GM18505 (cell line): ENCODE data around the gene PPP1R13B.

Experiments used
- ATAC-seq: cut with Tn5 transposase; IDR thresholded peaks from one replicate; pipeline ENCODE4 v1.9.1; 2021; ENCODE audit not compliant: unreplicated experiment
- POLR2A ChIP-seq: IDR thresholded peaks from 4 replicates; pipeline ENCODE4 v1.6.1; 2011; ENCODE audit warnings: borderline replicate concordance; ENCODE audit not compliant: insufficient read depth, insufficient read length; ENCODE audit errors: extremely low read depth

PPP1R13B gene

DNA sequence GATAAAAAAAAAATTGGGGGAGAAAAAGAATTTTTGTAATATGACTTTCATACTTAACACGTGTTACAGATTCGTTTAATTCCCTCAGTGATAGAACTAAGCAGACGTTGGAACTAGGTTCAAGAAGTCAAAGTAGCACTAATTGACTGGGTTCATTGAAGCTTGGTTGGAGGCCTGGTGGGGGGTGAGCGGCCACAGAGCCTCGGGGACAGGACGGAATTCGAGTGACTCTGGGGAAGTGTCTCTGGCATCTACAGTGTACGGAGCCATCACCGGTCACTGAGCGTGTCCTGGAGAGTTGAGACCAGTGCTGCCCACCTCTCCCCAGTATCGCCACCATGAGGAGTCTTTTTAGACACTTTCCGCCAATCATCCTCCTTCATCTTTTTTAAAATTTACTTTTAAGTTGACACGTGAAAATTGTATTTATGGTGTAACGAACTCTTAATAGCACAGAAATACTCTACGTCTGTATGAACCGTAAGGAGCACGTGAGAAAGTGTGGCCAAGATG, 130.4 kb downstream of the PPP1R13B start:
- no peak for TF ChIP-seq POLR2A
- ATAC-seq: no peak

DNA sequence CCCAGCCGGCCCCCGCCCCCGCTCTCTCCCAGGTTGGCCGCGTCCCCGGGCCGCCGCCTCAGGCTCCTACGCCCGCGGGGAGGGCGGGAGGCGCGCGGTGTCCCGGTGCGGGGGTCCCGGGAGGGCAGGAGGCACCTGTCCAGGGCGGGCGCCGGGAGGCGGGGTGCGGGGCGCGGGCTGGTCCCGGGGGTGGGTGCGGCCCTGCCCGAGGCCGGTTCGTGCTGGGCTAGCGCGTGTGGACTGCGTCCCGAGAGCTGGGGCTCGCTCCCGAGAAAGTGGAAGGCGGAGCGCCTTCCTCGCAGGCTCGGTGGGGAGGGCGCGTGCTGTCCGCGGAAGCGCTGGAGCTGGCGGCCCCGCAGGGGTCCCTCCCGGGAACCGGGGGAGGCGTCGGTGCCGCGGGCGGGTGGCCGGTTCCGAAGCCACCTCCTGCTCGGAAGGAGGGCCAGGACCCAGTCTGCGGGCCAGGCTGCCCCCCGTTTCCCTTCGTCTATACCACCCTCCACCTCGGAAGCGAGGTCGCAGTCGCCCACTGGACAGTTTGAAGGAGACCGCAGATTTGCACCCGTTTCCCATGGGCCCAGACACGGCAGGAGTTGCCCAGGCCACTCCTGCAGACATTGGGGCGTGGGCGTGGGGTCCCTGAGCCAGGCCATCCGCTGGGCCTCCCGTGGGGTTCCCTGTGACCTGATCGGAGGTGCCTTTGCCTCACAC, 131.1 kb downstream of the PPP1R13B start:
- ATAC-seq: peak; percentile 3
- TF ChIP-seq POLR2A: no peak

DNA sequence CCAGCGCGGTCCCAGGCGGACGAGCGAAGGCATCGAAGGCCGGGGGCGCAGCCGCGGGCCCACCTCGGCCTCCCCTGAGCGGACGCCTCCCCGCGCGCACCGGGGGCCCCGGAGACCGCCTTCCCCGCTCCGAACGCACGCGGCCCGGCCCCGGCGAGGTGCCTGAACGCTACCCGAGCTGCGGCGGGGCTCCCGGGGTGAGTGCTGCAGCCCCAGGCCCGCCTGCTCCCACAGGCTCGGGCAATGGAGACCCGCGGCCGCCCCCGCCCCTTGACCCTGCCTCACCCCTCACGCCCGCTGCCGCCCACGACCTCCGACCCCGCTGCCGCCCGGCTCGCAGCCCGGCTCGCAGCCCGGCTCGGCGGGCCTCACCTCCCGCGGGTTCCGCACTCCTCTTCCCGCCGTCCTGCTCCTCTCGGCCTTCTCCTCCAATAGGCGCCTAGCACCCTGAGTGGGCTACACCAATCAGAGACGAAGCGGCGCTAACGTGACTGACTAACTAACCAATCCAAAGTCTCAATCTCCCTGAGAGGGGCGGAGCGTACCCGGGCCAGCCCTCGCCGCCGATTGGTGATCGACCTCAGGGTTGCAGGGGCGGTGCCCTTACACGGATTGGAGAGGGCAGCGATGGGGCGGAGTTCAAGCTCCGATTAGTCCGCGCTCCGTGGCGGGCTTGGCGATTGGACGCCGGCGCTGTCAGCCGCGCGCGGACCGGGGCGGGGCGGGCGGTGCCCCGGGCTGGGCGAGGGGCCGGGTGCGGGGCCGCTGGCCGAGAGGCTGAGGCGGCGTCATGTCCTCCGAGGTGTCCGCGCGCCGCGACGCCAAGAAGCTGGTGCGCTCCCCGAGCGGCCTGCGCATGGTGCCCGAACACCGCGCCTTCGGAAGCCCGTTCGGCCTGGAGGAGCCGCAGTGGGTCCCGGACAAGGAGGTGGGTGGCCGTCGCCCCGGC, 132.0 kb downstream of the PPP1R13B start, which contains the start of the genes XRCC3 and ZFYVE21:
TSS of gene XRCC3 (minus strand) at position 400 of the 949 bp plus-strand sequence. CDS start 4,364 bp downstream, outside the sequence.
TSS of gene ZFYVE21 (plus strand) at position 759 of the 949 bp plus-strand sequence. CDS start at position 791, 32 bp downstream.
- TF ChIP-seq POLR2A: peak; percentile 85
- ATAC-seq: peak; percentile 87

DNA sequence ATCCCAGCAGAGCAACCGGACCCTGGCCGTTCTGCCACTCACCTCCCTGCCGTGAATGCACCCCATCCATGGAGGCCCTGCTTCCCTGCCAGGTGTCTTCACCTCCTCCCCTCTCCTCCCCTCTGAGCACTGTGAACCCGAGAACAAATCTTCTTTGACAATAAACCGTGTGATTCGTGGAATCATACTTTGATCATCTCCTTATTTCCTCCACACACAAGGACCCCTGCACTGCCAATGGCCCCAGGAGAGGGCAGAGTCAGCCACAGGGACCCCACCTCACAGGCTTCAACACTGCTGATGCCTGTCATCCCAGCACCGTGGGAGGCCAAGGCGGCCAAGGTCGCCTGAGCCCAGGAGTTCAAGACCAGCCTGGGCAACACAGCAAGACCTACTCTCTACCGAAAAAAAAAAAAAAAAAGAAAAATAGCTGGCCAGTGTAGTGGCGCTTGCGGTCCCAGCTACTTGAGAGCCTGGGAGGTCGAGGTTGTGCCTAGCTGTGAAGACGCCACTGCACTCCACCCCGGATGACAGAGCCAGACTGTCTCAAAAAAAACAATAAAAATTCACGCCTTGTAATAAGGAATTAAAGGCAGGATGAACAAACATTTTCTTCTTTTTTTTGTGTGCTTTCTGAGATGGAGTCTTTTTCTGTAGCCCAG, 133.2 kb downstream of the PPP1R13B start:
- ATAC-seq: no peak
- no peak for TF ChIP-seq POLR2A

DNA sequence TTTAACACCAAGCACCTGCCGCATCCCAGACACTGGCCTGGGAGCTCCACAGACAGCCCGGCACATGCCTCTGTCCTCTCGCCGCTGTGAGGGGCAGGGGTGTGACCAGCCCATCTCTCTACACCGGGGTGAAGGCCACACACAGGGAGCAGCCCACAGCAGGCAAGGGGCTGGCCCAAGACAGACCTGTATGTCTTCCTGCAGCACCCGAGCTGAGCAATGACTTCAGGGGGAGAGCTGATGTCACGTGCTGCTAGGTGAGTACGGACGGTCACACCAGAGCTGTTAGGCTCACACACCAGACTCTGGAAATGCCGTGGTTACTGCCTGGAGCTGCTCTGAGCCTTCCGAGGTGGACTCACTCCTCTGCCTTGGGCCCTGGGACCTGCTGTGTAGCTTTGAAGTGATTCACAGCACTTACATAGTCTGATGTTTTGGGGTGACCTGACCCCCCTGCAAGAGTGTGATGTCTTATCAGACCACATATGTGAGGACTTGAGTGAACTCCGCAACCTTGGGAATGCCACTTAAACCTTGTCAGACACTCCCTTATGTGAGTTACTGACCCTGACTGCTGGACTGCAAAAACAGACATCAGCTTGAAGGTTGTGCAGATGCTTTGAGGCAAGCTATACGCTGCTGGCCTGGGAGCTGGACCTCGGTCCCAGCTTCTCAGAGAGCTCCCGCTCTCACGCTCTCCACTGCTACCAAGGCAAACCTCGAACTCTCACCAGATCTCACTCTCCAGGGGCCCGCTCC, 133.9 kb downstream of the PPP1R13B start:
- no peak for ATAC-seq
- TF ChIP-seq POLR2A: no peak

DNA sequence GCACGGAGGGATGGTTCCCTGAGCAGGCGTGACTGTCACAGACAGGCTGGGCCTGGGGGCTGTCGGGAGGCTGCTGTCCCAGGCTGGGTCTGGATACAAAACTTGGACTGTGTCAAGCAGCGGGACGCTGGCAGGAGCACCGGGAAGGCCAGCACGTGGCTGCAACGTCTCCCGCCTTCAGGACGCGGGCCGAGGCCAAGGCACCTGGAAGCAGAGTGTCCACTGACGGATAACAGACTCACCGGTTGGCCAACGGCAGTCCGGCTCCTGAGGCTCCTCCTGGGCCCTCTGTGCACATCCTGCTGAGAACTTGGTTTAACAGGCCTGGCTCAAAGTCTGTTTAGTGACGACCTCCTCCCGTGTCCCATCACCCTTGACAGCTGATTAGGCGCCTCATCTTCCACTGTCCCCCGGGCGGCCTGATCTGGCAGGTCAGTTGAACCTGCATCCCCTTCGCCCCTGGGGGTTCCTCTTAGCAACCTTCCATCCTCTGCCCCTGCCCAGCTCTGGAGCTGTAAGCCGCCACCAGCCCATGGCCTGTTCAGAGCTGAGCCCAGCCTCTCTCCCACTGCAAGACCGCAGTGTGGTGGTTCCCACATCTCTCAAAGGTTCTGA, 134.6 kb downstream of the PPP1R13B start:
- TF ChIP-seq POLR2A: no peak
- no peak for ATAC-seq

DNA sequence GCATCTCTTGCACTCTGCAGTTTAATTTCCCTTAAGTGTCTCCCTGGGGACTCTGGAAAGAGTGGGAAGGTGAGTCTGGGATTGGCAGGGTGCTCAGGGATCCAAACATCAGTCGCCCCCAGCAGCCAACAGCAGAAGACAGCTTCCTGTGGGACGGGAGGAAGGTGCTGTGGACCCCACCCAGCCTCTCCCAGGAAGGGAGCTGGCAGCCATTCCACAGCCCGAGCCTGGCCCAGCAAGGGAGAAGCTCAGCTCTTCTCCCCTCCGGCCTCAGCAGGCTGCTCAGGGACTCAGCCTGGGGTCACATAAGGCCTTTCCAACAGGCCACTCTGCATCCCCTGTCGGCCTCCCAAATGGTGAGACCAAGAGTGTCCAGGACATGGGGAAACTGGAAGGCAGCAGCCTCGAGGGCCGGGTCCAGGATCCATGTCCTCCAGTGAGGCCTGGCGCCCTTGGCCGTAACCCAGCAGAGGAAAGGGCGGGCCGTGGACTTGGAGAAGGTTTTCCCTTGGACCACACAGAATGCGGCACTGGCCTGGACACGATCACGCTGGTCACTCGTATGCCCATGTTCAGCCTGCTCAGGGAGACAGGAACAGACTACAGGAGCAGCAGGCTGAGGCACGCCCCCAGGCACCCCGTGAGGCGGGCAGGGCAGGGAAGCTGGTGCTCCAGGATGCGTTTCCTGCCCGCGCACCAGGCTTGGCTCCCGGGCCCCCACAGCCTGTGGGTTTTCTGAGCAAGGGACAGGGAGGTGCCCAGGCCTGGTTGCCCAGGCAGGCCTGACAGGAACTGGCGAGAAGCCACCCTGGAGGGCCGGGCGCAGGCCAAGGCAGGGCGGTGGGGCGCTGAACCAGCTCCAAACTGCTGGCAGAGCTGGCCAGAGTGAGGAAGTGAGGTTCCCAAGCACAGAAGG, 135.6 kb downstream of the PPP1R13B start:
- no peak for ATAC-seq
- no peak for TF ChIP-seq POLR2A

DNA sequence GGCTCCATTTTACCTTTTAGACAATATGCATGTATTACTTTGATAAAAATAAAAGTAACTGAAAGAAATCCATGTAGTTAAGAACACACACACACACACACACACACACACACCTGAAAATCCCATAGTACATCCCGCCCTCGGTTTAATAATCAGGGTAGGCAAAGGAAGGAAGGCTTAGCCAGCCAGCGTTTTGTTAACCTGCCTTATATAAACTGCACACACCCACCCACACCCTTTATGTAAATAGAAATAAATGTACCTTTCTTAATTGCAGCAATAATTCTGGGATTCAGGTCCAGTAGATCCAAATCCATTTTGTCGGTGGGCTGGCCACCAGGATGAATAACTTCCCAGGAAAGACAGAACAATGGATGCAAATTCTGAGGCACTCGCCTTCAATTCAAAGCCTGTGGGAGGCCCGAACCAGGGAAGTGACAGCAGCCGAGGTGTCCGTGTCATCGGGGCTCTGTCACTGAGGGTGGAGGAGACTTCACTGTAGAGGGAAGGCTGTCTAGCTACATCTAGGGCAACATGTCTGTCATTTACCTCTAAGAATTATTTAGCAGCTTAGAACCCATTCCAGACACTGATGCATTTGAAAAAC, 136.5 kb downstream of the PPP1R13B start:
- no peak for ATAC-seq
- TF ChIP-seq POLR2A: no peak

DNA sequence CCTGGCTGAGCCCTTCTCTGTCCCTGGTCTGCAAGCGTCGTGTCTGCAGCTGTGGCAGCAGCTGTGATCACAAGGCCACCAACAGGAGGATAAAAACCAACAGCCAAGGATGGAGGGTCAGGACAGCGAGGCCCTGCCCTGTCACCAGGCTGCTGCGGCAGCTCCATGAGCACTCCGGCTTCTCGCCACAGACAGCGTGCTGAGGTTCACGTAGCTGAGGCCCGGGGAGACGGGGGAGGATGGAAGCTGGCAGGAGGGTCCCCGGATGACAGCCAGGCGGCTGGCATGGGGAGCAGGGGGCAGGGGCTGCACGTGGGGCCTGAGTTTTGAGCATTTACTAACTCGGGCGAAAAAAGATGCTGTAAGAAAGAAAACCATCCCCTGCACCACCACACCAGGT, 137.6 kb downstream of the PPP1R13B start:
- no peak for TF ChIP-seq POLR2A
- ATAC-seq: no peak

DNA sequence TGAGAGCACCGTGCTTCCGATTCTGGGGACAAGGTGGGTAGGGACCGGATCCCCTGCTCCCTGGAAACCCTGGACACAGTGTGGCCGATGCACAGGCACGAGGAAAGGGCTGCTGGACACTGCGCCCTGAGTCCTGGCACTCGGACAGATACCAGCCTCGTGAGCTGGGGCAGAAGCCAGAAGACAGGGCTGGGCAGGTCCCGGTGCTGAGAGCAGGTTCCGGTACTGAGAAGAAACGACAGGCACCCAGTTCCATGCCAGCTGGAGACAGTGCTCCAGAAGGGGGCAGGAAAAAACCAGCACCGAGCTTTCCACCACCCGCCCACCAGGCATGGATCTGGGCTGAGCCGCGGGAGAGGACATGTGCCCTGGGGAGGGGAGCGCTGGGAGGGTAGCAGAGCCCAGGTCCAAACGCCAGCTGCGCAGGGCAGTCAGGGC, 138.6 kb downstream of the PPP1R13B start:
- TF ChIP-seq POLR2A: no peak
- no peak for ATAC-seq

DNA sequence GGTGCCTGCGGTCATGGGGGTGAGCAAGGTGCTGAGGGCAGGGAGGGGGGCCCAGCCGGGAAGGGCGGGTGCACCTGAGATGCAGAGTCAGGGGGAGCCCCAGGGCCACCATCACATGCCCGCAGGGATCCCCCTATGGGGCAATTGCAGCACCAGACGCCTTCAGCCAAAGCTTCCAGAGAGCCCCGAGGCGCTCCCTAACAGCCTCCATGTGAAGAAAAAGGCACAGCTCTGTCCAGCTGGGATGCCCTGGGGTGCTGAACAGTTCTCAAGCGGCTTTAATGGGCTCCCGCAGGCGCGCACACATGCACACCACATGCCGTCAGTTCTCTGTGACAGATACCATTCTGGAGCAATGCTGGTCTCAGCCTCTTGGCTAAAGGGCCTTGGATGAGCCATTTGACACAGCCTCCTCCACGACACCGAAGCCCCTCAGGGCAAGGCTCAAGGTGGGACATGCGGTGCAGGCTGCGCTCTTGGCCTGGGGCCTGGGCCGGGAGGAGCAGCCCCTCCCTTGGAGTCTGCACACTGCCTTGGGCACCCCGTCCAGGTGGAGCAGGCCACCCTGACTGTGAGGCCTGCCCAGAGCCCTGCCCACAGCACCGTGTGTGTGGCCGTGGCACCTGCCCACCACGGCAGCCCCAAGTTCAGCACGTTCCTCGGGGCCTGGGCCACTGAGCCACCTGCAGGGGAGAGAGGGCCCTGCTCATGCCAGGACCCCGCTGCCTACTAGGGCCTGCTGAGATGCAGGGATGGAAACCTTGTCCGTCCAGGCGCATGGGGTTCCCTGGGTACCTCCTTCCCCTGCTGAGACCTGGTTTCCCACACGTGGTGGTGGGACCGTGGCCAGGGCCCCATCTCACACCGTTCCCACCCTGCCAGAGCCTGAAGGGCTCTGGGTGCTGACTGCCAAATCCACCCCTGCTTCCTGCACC, 139.8 kb downstream of the PPP1R13B start:
- ATAC-seq: no peak
- TF ChIP-seq POLR2A: no peak
